B cell (primary cell): ENCODE results near the gene NRF1. TPM values are rescaled to one million over a fixed set of nuclear protein-coding genes. Genes with fewer than 3 reads are reported as not detected.
"Not testable (repeated sequence)": the region's sequence is repeated elsewhere in the genome, so short reads cannot be mapped to it uniquely, and the experiment has no call there.

Experiments used
- ATAC-seq: fragments of 200-7000 bp; cut with Tn5 transposase; one replicate; pipeline ENCODE4 v1.10.0; 2021; ENCODE audit warnings: low read depth, mild to moderate bottlenecking, moderate number of reproducible peaks, moderate library complexity
- CTCF ChIA-PET: fragments of 350-600 bp; sonication (Branson Sonifier 250); formaldehyde crosslinking; loops from one replicate; lab custom pipeline; 2021; ENCODE audit warnings: antibody characterized with exemption, inconsistent platforms; lab: Charles Lee
- POLR2A ChIA-PET: fragments of 350-600 bp; sonication (Branson Sonifier 250); formaldehyde crosslinking; loops from one replicate; lab custom pipeline; 2021; ENCODE audit warnings: antibody characterized with exemption; lab: Charles Lee
- DNase-seq: peaks from one replicate; pipeline ENCODE4 v3.0.0; 2013
- H2AFZ ChIP-seq: 2 replicates; pipeline ENCODE4 v1.6.1; 2012; ENCODE audit warnings: mild to moderate bottlenecking, low read depth, low read length; ENCODE audit not compliant: insufficient read depth, poor library complexity, severe bottlenecking
- H3K27ac ChIP-seq, 2 donors: 1 replicate in 1 of 2; 2 replicates in 1 of 2; pipeline ENCODE4 v1.5.1; 2012 to 2013; ENCODE audit warnings: low read length in 2 of 2, mild to moderate bottlenecking in 2 of 2, moderate library complexity in 1 of 2
- H3K27me3 ChIP-seq, 4 experiments: fragments of 200-600 bp in 1 of 4; sonication (generic) in 1 of 4; replicated peaks in 1 of 4; 1 replicate in 2 of 4; 2 replicates in 2 of 4; pipeline versions ENCODE4 v1.6.1 to v1.7.0; 2013 to 2016; ENCODE audit warnings: low read length in 3 of 4, mild to moderate bottlenecking in 2 of 4, mixed read lengths in 1 of 4, moderate library complexity in 1 of 4; ENCODE audit not compliant: insufficient read depth in 4 of 4, control insufficient read depth in 3 of 4; ENCODE audit errors: control extremely low read depth in 1 of 4
- H3K36me3 ChIP-seq, 2 experiments: replicated peaks in 1 of 2; 1 replicate in 1 of 2; 2 replicates in 1 of 2; pipeline versions ENCODE4 v1.6.1 to v1.7.1; 2013; ENCODE audit warnings: low read length in 1 of 2; ENCODE audit not compliant: insufficient read depth in 2 of 2, control insufficient read depth in 1 of 2; ENCODE audit errors: control extremely low read depth in 1 of 2, extremely low read depth in 1 of 2
- H3K4me1 ChIP-seq, 2 donors: fragments of 200-600 bp in 1 of 2; sonication (generic) in 1 of 2; 1 replicate in 1 of 2; 2 replicates in 1 of 2; pipeline versions ENCODE4 v1.5.1 to v1.6.1; 2013 to 2017; ENCODE audit warnings: low read length in 2 of 2; ENCODE audit not compliant: control insufficient read depth in 2 of 2, insufficient read depth in 2 of 2
- H3K4me2 ChIP-seq: replicated peaks from 2 replicates; pipeline ENCODE3; 2012; ENCODE audit warnings: mild to moderate bottlenecking, low read depth, low read length; ENCODE audit not compliant: poor library complexity, severe bottlenecking
- H3K4me3 ChIP-seq, 5 experiments: fragments of 200-600 bp in 1 of 5; sonication (generic) in 1 of 5; 1 replicate in 3 of 5; 2 replicates in 2 of 5; pipeline versions ENCODE4 v1.5.1 to v1.7.0; 2011 to 2016; ENCODE audit warnings: low read length in 4 of 5, mild to moderate bottlenecking in 4 of 5, low read depth in 2 of 5, control low read depth in 1 of 5, moderate library complexity in 1 of 5; ENCODE audit not compliant: insufficient read depth in 1 of 5; ENCODE audit errors: control extremely low read depth in 1 of 5, extremely low read depth in 1 of 5
- H3K79me2 ChIP-seq: fragments of 200-600 bp; sonication (generic); one replicate; pipeline ENCODE4 v1.6.0; 2016; ENCODE audit warnings: low read length; ENCODE audit not compliant: control insufficient read depth, insufficient read depth
- H3K9ac ChIP-seq: fragments of 200-600 bp; sonication (generic); 2 replicates; pipeline ENCODE4 v1.6.1; 2017; ENCODE audit warnings: mild to moderate bottlenecking, low read length, moderate library complexity
- H3K9me3 ChIP-seq, 3 donors: one replicate each; pipeline versions ENCODE4 v1.6.1 to v1.7.1; 2013; ENCODE audit warnings: low read length in 2 of 3; ENCODE audit not compliant: control insufficient read depth in 2 of 3, insufficient read depth in 1 of 3; ENCODE audit errors: control extremely low read depth in 1 of 3
- H4K20me1 ChIP-seq: 2 replicates; pipeline ENCODE4 v1.6.0; 2012; ENCODE audit warnings: mild to moderate bottlenecking, low read length; ENCODE audit not compliant: insufficient read depth, control insufficient read depth, poor library complexity, severe bottlenecking
- H3K27ac Mint-ChIP-seq: one replicate; pipeline ENCODE4 v1.8.0; 2021; ENCODE audit warnings: mixed read lengths
- H3K27me3 Mint-ChIP-seq: one replicate; pipeline ENCODE4 v1.8.0; 2021; ENCODE audit warnings: mixed read lengths
- H3K4me1 Mint-ChIP-seq: one replicate; pipeline ENCODE4 v1.8.0; 2021; ENCODE audit warnings: mixed read lengths
- H3K4me3 Mint-ChIP-seq: one replicate; pipeline ENCODE4 v1.8.0; 2021; ENCODE audit warnings: mixed read lengths
- H3K9me3 Mint-ChIP-seq: one replicate; pipeline ENCODE4 v1.8.0; 2022; ENCODE audit warnings: mixed read lengths; ENCODE audit not compliant: insufficient read depth
- EZH2 ChIP-seq: IDR thresholded peaks from 2 replicates; pipeline ENCODE4 v1.6.1; 2012; ENCODE audit warnings: borderline replicate concordance, low read depth, mild to moderate bottlenecking, moderate library complexity, low read length; ENCODE audit not compliant: insufficient read depth, poor library complexity, severe bottlenecking
- WGBS: methylation state at CpG from one replicate; pipeline ENCODE4 v1.1.5; 2013; ENCODE audit warnings: missing lambda C conversion rate; ENCODE audit not compliant: insufficient coverage; 5-methylcytosine and 5-hydroxymethylcytosine counted together
- intact Hi-C: fragments of 100-400 bp; cut with micrococcal nuclease; formaldehyde crosslinking; loops from one replicate; pipeline ENCODE4 v1.10.0; 2022
- polyA plus RNA-seq: library from polyadenylated mRNA; depleted of rRNA; stranded (reverse); fragments of >200 nt; gene quantifications from 2 replicates; pipeline ENCODE4 v1.2.3, GENCODE V29; 2012
- total RNA-seq, 2 donors: library from RNA; stranded (reverse); fragments of 120-200 nt in 1 of 2; gene quantifications; 1 replicate in 1 of 2; 2 replicates in 1 of 2; pipeline versions ENCODE4 v1.2.3 to v1.2.4, GENCODE V29; 2013 to 2022
- TF ChIP-seq, protein P1 (sequence below): fragments of 200-600 bp; IDR thresholded peaks from one replicate; pipeline ENCODE4 v1.8.0; 2022; ENCODE audit warnings: antibody characterized with exemption, mild to moderate bottlenecking

The NRF1 gene
- total and polyA plus RNA-seq, 2 donors (not counting 1 experiment from before 2014, with no cell fraction given): 19.6 to 53.0 TPM

DNA sequence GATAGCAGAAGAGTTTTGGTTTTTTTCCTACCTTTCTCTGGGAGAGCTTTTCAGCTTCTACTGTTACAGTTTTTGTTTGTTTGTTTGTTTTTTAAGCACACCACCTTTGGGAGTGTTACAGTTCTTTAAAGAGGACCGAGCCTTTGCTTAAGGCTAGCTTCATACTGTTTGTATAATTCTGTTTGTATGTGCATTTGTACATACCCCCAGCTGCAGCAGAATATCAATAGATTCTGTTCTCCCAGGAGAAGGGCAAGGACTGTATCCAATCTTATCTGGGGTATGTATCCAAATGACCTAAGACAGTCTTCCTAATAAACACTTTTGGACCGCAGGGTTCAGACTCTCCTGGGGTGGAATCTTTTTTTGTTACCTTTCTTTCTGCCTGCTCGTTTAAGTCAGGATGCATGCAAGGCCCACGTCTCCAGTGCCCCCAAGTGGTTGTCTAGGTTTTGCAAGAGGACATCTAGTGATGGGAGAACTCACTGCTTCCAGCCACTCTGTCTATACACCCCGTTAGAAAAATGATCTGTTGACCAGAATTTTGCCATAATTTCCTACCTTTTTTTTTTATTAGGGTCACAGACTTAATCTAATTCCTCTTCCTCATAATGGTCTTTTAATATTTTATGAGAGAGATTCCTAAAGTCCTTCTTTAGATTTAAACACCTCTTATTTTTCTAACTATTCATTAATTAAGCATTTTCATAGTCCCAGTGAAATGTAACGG lies 23.9 kb downstream of the NRF1 start:
- H3K4me2 ChIP-seq: no peak overlapping the region
- H3K4me3 ChIP-seq: no peak overlapping the region
- peaks cover 0 to 1% of the 10 kb centered on the region in 2 experiments for H3K36me3 ChIP-seq
- ChIA-PET CTCF (interaction anchor here (0.7 to 2.0 kb wide), 14 partner anchors 8 to 306 kb away, joined by 3 to 32 read pairs (median 4); partner anchors contain the start of gene STRIP2), POLR2A (no interaction called here)
- no peak for TF ChIP-seq EZH2
- TF ChIP-seq, protein P1, sequence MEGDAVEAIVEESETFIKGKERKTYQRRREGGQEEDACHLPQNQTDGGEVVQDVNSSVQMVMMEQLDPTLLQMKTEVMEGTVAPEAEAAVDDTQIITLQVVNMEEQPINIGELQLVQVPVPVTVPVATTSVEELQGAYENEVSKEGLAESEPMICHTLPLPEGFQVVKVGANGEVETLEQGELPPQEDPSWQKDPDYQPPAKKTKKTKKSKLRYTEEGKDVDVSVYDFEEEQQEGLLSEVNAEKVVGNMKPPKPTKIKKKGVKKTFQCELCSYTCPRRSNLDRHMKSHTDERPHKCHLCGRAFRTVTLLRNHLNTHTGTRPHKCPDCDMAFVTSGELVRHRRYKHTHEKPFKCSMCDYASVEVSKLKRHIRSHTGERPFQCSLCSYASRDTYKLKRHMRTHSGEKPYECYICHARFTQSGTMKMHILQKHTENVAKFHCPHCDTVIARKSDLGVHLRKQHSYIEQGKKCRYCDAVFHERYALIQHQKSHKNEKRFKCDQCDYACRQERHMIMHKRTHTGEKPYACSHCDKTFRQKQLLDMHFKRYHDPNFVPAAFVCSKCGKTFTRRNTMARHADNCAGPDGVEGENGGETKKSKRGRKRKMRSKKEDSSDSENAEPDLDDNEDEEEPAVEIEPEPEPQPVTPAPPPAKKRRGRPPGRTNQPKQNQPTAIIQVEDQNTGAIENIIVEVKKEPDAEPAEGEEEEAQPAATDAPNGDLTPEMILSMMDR: peak; percentile 86
- Mint-ChIP-seq H3K27me3 (no peaks in the 10 kb centered on the region), H3K4me1 (peaks cover 22% of the 10 kb centered on the region), H3K27ac (no peak overlapping the region), H3K9me3 (no peaks in the 10 kb centered on the region), H3K4me3 (no peak overlapping the region)
- intact Hi-C loops: loop anchor here (1.0 to 2.0 kb wide), 3 partner anchors 24 to 268 kb away; partner anchors contain the start of gene NRF1
- peak overlapping the region in 1 of 2 donors; percentile 5 for H3K27ac ChIP-seq
- peaks cover 42% of the 10 kb centered on the region for H4K20me1 ChIP-seq
- no peaks in the 10 kb centered on the region for H3K27me3 ChIP-seq
- H3K9me3 ChIP-seq: no peaks in the 10 kb centered on the region
- H3K79me2 ChIP-seq: peaks cover 77% of the 10 kb centered on the region
- DNase-seq (peak; percentile 70), ATAC-seq (peak; percentile 87)
- peaks cover 0 to 2% of the 10 kb centered on the region in 2 donors for H3K4me1 ChIP-seq
- no peak overlapping the region for H3K9ac ChIP-seq
- WGBS: 0% methylated on average over 2 of the region's 6 CpGs
- no peak overlapping the region for H2AFZ ChIP-seq

DNA sequence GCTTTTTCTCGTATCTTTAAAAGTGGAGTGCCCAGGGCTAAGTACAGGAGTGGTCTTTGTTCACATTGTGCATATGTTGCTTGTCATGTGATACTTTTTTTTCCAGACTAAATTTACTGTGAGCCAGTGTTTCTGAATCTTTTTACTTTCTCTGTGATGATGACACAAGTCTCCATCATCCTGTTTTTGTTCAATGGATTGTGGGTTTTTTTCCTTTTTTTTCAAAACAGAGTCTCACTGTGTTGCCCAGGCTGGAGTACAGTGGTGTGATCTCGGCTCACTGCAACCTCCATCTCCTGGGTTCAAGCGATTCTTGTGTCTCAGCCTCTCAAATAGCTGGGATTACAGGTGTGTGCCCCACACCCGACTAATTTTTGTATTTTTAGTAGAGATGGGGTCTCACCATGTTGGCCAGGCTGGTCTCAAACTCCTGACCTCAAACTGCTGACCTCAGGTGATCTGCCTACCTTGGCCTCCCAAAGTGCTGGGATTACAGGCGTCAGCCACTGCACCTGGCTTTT lies 24.6 kb downstream of the NRF1 start:
- H3K4me3 ChIP-seq, H3K27ac ChIP-seq, H3K4me2 ChIP-seq, H3K9ac ChIP-seq, ATAC-seq, H3K4me1 ChIP-seq, H3K9me3 ChIP-seq, H3K36me3 ChIP-seq, H3K27me3 Mint-ChIP-seq, H3K27ac Mint-ChIP-seq, DNase-seq, intact Hi-C loops, H3K9me3 Mint-ChIP-seq, H2AFZ ChIP-seq, H3K27me3 ChIP-seq, H3K4me3 Mint-ChIP-seq: not testable (repeated sequence)
- POLR2A ChIA-PET: interaction anchor here (0.6 kb wide), 1 partner anchor 262 kb away, joined by 3 read pairs; no protein-coding TSS in a partner anchor
- Histone ChIP-seq H3K79me2 (peaks cover 77% of the 10 kb centered on the region), H4K20me1 (peaks cover 42% of the 10 kb centered on the region)
- WGBS: 97% methylated on average over 4 of the region's 5 CpGs
- CTCF ChIA-PET: interaction anchor here (0.6 to 2.9 kb wide), 3 partner anchors 20 to 268 kb away, joined by 3 to 15 read pairs (median 8); no protein-coding TSS in a partner anchor
- H3K4me1 Mint-ChIP-seq: peaks cover 21% of the 10 kb centered on the region
